ENCODE measurements around the gene COX20. TPM values are rescaled to one million over a fixed set of nuclear protein-coding genes. Genes with fewer than 3 reads are reported as not detected.

COX20 gene
- polyA plus RNA-seq, 1 donor from 2014 or later, result 169 TPM

GRCh38 chr1:244876228-244876910, 40.9 kb downstream of the COX20 start:
- H3K4me3 ChIP-seq (ENCODE audit: low read length), result no peak overlapping the region
- no peaks in the 10 kb centered on the region for H3K79me2 ChIP-seq (replicated peaks; ENCODE audit: insufficient read depth, low read length)
- H3K27ac ChIP-seq (ENCODE audit: low read length), result no peak overlapping the region
- TF ChIP-seq MXI1 (conservative IDR thresholded peaks at IDR 0.05; ENCODE audit: poor library complexity, severe bottlenecking), result no peak
- no peak for TF ChIP-seq POLR2AphosphoS5 (IDR thresholded peaks at IDR 0.05)
- no peak for TF ChIP-seq RAD21 (conservative IDR thresholded peaks at IDR 0.05)
- no peak for TF ChIP-seq SMC3 (conservative IDR thresholded peaks at IDR 0.05; ENCODE audit: poor library complexity)
- no peak for TF ChIP-seq CTCF (IDR thresholded peaks at IDR 0.05; ENCODE audit: poor library complexity, severe bottlenecking)
- no peak for TF ChIP-seq TAF1 (IDR thresholded peaks at IDR 0.05; ENCODE audit: low read depth)
- TF ChIP-seq REST (IDR thresholded peaks at IDR 0.05; ENCODE audit: borderline replicate concordance), result no peak
- no peak for TF ChIP-seq EZH2 (IDR thresholded peaks at IDR 0.05; ENCODE audit: borderline replicate concordance, insufficient read depth, low read length, poor library complexity, severe bottlenecking)
- no peak for TF ChIP-seq EP300 (conservative IDR thresholded peaks at IDR 0.05; ENCODE audit: poor library complexity, severe bottlenecking)
- no peaks in the 10 kb centered on the region for H3K9me3 ChIP-seq (ENCODE audit: low read length)
- no peaks in the 10 kb centered on the region for H4K20me1 ChIP-seq (ENCODE audit: insufficient read depth)
- no peaks in the 10 kb centered on the region for H3K36me3 ChIP-seq (ENCODE audit: insufficient read depth, low read length)
- no peak overlapping the region for H3K9ac ChIP-seq (ENCODE audit: low read length)
- no peak overlapping the region for H2AFZ ChIP-seq (ENCODE audit: low read depth, low read length)
- H3K27me3 ChIP-seq (ENCODE audit: insufficient read depth, low read depth, low read length), result no peaks in the 10 kb centered on the region
- H3K4me2 ChIP-seq (ENCODE audit: low read length), result no peak overlapping the region
- H3F3A ChIP-seq (ENCODE audit: insufficient read depth, low read length, poor library complexity, severe bottlenecking), result no peaks in the 10 kb centered on the region
- no peaks in the 10 kb centered on the region for H3K9me2 ChIP-seq (ENCODE audit: insufficient read depth, low read length)

- H3K27me3 ChIP-seq (ENCODE audit: insufficient read depth, low read depth, low read length), result no peaks in the 10 kb centered on the region
- H3K4me3 ChIP-seq (ENCODE audit: low read length), result no peak overlapping the region
- H3K9me2 ChIP-seq (ENCODE audit: insufficient read depth, low read length), result no peaks in the 10 kb centered on the region
- H3K9ac ChIP-seq (ENCODE audit: low read length), result no peak overlapping the region
- no peaks in the 10 kb centered on the region for H3K36me3 ChIP-seq (ENCODE audit: insufficient read depth, low read length)
- no peaks in the 10 kb centered on the region for H3K79me2 ChIP-seq (replicated peaks; ENCODE audit: insufficient read depth, low read length)
- no peak overlapping the region for H3K27ac ChIP-seq (ENCODE audit: low read length)
- H3F3A ChIP-seq (ENCODE audit: insufficient read depth, low read length, poor library complexity, severe bottlenecking), result no peaks in the 10 kb centered on the region
- H3K4me2 ChIP-seq (ENCODE audit: low read length), result no peak overlapping the region
- no peak for TF ChIP-seq EP300 (conservative IDR thresholded peaks at IDR 0.05; ENCODE audit: poor library complexity, severe bottlenecking)
- no peak for TF ChIP-seq POLR2AphosphoS5 (IDR thresholded peaks at IDR 0.05)
- TF ChIP-seq EZH2 (IDR thresholded peaks at IDR 0.05; ENCODE audit: borderline replicate concordance, insufficient read depth, low read length, poor library complexity, severe bottlenecking), result no peak
- TF ChIP-seq RAD21 (conservative IDR thresholded peaks at IDR 0.05), result no peak
- TF ChIP-seq MXI1 (conservative IDR thresholded peaks at IDR 0.05; ENCODE audit: poor library complexity, severe bottlenecking), result no peak
- TF ChIP-seq TAF1 (IDR thresholded peaks at IDR 0.05; ENCODE audit: low read depth), result no peak
- no peak for TF ChIP-seq REST (IDR thresholded peaks at IDR 0.05; ENCODE audit: borderline replicate concordance)
- TF ChIP-seq SMC3 (conservative IDR thresholded peaks at IDR 0.05; ENCODE audit: poor library complexity), result no peak
- TF ChIP-seq CTCF (IDR thresholded peaks at IDR 0.05; ENCODE audit: poor library complexity, severe bottlenecking), result no peak
- no peak overlapping the region for H2AFZ ChIP-seq (ENCODE audit: low read depth, low read length)
- H3K9me3 ChIP-seq (ENCODE audit: low read length), result no peaks in the 10 kb centered on the region
- no peaks in the 10 kb centered on the region for H4K20me1 ChIP-seq (ENCODE audit: insufficient read depth)
Observed at GRCh38 chr1:244878681-244879080, 43.2 kb downstream of the COX20 start.
